Panc1 (cell line): Measurements from ENCODE around the gene DRAXIN. TPM values are rescaled to one million over a fixed set of nuclear protein-coding genes. Genes with fewer than 3 reads are reported as not detected.

ENCODE experiments used
- ATAC-seq: fragments of 200-7000 bp; cut with Tn5 transposase; 2 replicates; pipeline ENCODE4 v1.9.1; 2020; ENCODE audit warnings: mild to moderate bottlenecking, moderate library complexity
- BruUV-seq: library from RNA; stranded (reverse); fragments of 400-500 nt; replicated peaks from 2 replicates; lab custom pipeline; 2021; lab: Mats Ljungman, UMichigan
- CTCF ChIA-PET: fragments of 300-600 bp; sonication (Branson Sonifier 250); formaldehyde crosslinking; loops from one replicate; lab custom pipeline; 2022; ENCODE audit warnings: antibody characterized with exemption; lab: Charles Lee
- POLR2A ChIA-PET: fragments of 300-600 bp; sonication (Branson Sonifier 250); formaldehyde crosslinking; loops from one replicate; lab custom pipeline; 2022; ENCODE audit warnings: antibody characterized with exemption; lab: Charles Lee
- DNase-seq: peaks from one replicate; pipeline ENCODE4 v3.0.0-alpha.2; 2010; ENCODE audit warnings: low read depth, low spot score
- H3K27ac ChIP-seq: 2 replicates; pipeline ENCODE4 v1.5.1; 2011; ENCODE audit warnings: mild to moderate bottlenecking, low read length, inconsistent platforms
- H3K27me3 ChIP-seq: fragments of 200-500 bp; sonication (Bioruptor generic); 2 replicates; pipeline ENCODE4 v1.6.0; 2014; ENCODE audit warnings: low read length, inconsistent platforms; ENCODE audit not compliant: control insufficient read depth, insufficient read depth
- H3K36me3 ChIP-seq: fragments of 200-500 bp; sonication (Bioruptor generic); 2 replicates; pipeline ENCODE4 v1.5.1; 2014; ENCODE audit warnings: inconsistent platforms, mild to moderate bottlenecking, low read length, moderate library complexity; ENCODE audit not compliant: control insufficient read depth, insufficient read depth
- H3K4me1 ChIP-seq: 2 replicates; pipeline ENCODE4 v1.5.1; 2011; ENCODE audit warnings: inconsistent platforms, mild to moderate bottlenecking, low read length, moderate library complexity; ENCODE audit not compliant: control insufficient read depth, insufficient read depth
- H3K4me3 ChIP-seq, 2 experiments: 2 replicates each; pipeline ENCODE4 v1.5.1; 2011 to 2012; ENCODE audit warnings: low read depth in 2 of 2, low read length in 2 of 2, mild to moderate bottlenecking in 2 of 2, inconsistent platforms in 1 of 2, moderate library complexity in 1 of 2
- H3K9me3 ChIP-seq: fragments of 200-500 bp; sonication (Bioruptor generic); 2 replicates; pipeline ENCODE4 v1.5.1; 2014; ENCODE audit warnings: low read depth, mild to moderate bottlenecking, inconsistent platforms, low read length, moderate library complexity; ENCODE audit not compliant: control insufficient read depth, insufficient read depth
- CTCF ChIP-seq: fragments of 450-650 bp; IDR thresholded peaks from 2 replicates; pipeline ENCODE4 v1.5.1; 2017; ENCODE audit warnings: mild to moderate bottlenecking
- POLR2AphosphoS5 ChIP-seq: IDR thresholded peaks from 2 replicates; pipeline ENCODE4 v1.6.1; 2012; ENCODE audit warnings: mild to moderate bottlenecking, low read depth, low read length, moderate library complexity
- SIN3A ChIP-seq: IDR thresholded peaks from 2 replicates; pipeline ENCODE4 v1.6.1; 2012; ENCODE audit warnings: low read depth, mild to moderate bottlenecking, low read length, moderate library complexity, borderline replicate concordance; ENCODE audit not compliant: insufficient read depth
- TCF7L2 ChIP-seq: IDR thresholded peaks from 2 replicates; pipeline ENCODE4 v1.6.1; 2011; ENCODE audit warnings: mild to moderate bottlenecking, low read depth, low read length, inconsistent platforms
- in situ Hi-C: cut with HindIII; loops from 2 replicates; pipeline ENCODE4 v1.10.0; 2016; ENCODE audit warnings: low sequenced_read_pairs, low pct_unique_long_range_greater_than_20kb
- intact Hi-C: fragments of 100-400 bp; cut with micrococcal nuclease; formaldehyde crosslinking; loops from one replicate; pipeline ENCODE4 v1.10.0; 2022; ENCODE audit not compliant: unreplicated experiment
- total RNA-seq: library from RNA; stranded (reverse); gene quantifications from one replicate; pipeline ENCODE4 v1.2.1, GENCODE V29; 2021; ENCODE audit not compliant: unreplicated experiment
- TF ChIP-seq, protein P1 (sequence below), 2 experiments: IDR thresholded peaks; 2 replicates each; pipeline ENCODE4 v1.6.1; 2011 to 2012; ENCODE audit warnings: low read depth in 2 of 2, control low read depth in 1 of 2, low read length in 1 of 2, mild to moderate bottlenecking in 1 of 2, moderate library complexity in 1 of 2; ENCODE audit not compliant: insufficient read depth in 1 of 2

The DRAXIN gene
- total RNA-seq, 1 experiment from 2014 or later, result 0.13 TPM

- no peak for DNase-seq
- in situ Hi-C loops, result no loop called here
- peaks cover 13% of the 10 kb centered on the region for H3K4me1 ChIP-seq
- BruUV-seq, result no TSS peak
- ATAC-seq, result no peak
- CTCF ChIA-PET, result no interaction called here
- TF ChIP-seq SIN3A (no peak), CTCF (no peak), POLR2AphosphoS5 (no peak), TCF7L2 (no peak)
- TF ChIP-seq, protein P1, sequence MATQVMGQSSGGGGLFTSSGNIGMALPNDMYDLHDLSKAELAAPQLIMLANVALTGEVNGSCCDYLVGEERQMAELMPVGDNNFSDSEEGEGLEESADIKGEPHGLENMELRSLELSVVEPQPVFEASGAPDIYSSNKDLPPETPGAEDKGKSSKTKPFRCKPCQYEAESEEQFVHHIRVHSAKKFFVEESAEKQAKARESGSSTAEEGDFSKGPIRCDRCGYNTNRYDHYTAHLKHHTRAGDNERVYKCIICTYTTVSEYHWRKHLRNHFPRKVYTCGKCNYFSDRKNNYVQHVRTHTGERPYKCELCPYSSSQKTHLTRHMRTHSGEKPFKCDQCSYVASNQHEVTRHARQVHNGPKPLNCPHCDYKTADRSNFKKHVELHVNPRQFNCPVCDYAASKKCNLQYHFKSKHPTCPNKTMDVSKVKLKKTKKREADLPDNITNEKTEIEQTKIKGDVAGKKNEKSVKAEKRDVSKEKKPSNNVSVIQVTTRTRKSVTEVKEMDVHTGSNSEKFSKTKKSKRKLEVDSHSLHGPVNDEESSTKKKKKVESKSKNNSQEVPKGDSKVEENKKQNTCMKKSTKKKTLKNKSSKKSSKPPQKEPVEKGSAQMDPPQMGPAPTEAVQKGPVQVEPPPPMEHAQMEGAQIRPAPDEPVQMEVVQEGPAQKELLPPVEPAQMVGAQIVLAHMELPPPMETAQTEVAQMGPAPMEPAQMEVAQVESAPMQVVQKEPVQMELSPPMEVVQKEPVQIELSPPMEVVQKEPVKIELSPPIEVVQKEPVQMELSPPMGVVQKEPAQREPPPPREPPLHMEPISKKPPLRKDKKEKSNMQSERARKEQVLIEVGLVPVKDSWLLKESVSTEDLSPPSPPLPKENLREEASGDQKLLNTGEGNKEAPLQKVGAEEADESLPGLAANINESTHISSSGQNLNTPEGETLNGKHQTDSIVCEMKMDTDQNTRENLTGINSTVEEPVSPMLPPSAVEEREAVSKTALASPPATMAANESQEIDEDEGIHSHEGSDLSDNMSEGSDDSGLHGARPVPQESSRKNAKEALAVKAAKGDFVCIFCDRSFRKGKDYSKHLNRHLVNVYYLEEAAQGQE (IDR thresholded peaks at IDR 0.05; ENCODE audit: insufficient read depth in 1 of 2, low read depth in 2 of 2, low read length in 1 of 2), result no peak
- H3K27ac ChIP-seq, result no peak overlapping the region
- H3K4me3 ChIP-seq, result no peak overlapping the region
- POLR2A ChIA-PET, result no interaction called here
- H3K36me3 ChIP-seq, result no peaks in the 10 kb centered on the region
- intact Hi-C loops, result no loop called here
- no peaks in the 10 kb centered on the region for H3K9me3 ChIP-seq
- H3K27me3 ChIP-seq, result no peaks in the 10 kb centered on the region
These were observed 13.4 kb downstream of the DRAXIN start for GRCh38 chr1:11704691-11705475.

GRCh38 chr1:11705596-11705995 lies 14.1 kb downstream of the DRAXIN start:
- TF ChIP-seq SIN3A (no peak), POLR2AphosphoS5 (no peak), TCF7L2 (no peak), CTCF (no peak)
- TF ChIP-seq, protein P1 (IDR thresholded peaks at IDR 0.05; ENCODE audit: insufficient read depth in 1 of 2, low read depth in 2 of 2, low read length in 1 of 2), result no peak
- ChIA-PET POLR2A (no interaction called here), CTCF (no interaction called here)
- no peak overlapping the region for H3K27ac ChIP-seq
- in situ Hi-C loops (no loop called here), intact Hi-C loops (no loop called here)
- no peaks in the 10 kb centered on the region for H3K36me3 ChIP-seq
- no peaks in the 10 kb centered on the region for H3K9me3 ChIP-seq
- H3K27me3 ChIP-seq, result no peaks in the 10 kb centered on the region
- DNase-seq (no peak), ATAC-seq (no peak)
- BruUV-seq, result no TSS peak
- no peak overlapping the region for H3K4me3 ChIP-seq
- H3K4me1 ChIP-seq, result peaks cover 13% of the 10 kb centered on the region
